Subcutaneous adipose tissue (tissue), 4 donors: Measurements from ENCODE around the gene COL21A1. TPM values are rescaled to one million over a fixed set of nuclear protein-coding genes. Genes with fewer than 3 reads are reported as not detected.

Experiments used
- CTCF ChIP-seq: fragments of 450-650 bp; IDR thresholded peaks from one replicate; pipeline ENCODE4 v1.5.1; 2016; ENCODE audit warnings: low read depth, mild to moderate bottlenecking, control low read depth, antibody characterized with exemption, moderate library complexity
- total RNA-seq, 4 donors: library from RNA; depleted of rRNA; stranded (reverse); fragments of >200 nt; gene quantifications; one replicate each; pipeline ENCODE4 v1.1.0, GENCODE V29; 2016

COL21A1 gene
- total RNA-seq, 4 donors from 2014 or later = 1.1 to 28.3 (median 2.0) TPM

DNA sequence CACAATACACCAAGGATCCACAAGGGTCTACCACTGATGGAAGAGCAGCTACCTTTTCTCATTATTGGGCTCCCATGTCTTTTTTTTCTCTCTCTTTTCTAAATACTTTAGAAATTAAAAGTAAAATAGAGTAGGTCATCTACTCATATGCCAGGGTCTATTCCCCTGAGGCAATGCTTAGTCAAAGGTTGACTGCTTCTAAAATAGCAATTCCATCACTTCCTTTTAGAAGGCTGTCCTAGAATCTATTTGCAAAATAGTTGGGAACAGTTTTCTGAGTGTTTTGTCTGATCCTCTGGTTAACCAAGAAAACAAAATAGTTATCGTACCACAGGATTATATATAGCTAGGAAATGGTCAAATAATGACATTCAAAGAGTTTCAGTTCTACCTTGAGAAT is 174.1 kb downstream of the COL21A1 start:
- TF ChIP-seq CTCF = no peak

GRCh38 chr6:56072856-56073255 is 174.5 kb downstream of the COL21A1 start:
- TF ChIP-seq CTCF = no peak

DNA sequence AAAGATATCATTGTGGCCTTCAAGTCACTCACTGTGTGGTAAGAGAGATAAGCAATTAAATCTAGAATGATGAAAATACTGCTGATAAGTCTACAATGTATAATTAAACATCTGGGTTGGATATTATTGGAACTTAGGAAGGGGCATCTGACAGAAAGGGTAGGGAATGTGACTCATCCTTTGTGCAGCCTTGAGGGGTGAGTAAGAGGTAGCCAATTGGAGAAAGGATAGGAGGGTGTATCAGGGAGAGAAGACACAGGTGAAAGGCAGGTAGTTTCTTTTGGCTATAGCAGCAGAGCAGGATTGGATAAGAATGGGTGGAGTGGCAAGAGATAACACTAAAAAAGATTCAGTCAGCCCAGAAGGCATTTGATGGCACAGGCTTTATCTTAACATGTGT is 182.0 kb downstream of the COL21A1 start:
- no peak for TF ChIP-seq CTCF

DNA sequence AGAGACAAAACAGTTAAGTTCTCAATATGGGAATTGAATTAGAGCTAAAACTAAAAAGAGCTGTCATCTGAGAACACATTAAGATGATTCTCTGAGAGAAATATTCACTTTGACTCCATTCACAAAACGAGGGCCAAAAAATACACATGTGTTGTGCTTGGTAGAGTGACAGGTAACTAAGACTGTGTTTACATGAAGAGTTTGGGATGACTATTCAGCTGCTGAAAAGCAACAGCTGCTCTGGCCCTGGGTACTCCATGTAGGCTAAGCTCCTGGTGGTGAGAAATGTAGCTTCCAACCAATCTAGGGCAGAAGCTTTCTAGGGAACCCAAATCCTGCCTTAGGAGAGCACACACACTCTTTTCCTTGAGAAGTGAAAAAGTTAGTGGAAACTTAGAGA is 184.5 kb downstream of the COL21A1 start:
- TF ChIP-seq CTCF = no peak

DNA sequence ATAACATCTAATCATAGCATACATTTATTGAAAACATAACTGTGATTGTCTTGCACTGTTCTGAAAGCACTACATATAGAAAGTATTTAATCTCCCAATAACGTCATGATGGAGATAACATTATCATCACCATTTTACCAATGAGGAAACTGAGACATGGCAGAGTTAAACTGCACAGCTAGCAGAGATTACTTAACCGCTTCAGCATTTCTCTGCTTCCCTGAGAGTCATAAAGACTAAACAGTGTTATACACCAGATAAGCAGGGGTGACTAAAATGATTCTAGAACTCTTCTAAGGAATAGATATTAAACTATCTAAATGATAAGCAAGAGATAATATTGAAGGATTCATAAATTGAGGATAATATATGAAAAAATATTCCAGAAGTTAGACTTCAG is 188.7 kb downstream of the COL21A1 start:
- TF ChIP-seq CTCF = no peak

DNA sequence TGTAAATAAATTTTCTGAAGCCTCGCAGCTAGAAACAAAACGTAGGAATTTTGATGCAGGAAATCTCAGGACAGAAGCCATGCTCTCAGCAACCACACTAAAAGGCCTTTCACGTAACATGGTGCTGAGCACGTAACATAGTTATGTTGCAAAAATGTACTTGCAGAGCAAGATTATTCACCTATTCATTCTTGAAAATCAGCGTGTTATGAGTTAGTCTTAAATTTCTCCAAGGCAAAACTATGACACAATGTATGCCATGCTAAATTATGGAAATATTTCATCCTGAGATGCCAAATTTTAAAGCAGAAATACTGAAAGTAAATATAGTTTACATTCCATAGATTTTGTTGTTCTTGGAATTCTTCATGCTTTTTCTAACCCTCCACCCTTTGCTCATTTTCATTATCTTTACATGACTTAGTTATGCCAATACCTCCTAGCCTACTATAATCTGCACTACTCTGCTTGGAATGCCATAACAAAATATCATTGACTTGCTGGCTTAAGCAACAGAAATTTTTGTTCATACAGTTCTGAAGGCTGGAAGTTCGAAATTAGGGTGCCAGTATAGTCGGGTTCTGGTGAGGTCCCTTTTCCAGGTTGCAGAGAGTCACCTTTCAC is 192.2 kb downstream of the COL21A1 start:
- TF ChIP-seq CTCF = no peak

DNA sequence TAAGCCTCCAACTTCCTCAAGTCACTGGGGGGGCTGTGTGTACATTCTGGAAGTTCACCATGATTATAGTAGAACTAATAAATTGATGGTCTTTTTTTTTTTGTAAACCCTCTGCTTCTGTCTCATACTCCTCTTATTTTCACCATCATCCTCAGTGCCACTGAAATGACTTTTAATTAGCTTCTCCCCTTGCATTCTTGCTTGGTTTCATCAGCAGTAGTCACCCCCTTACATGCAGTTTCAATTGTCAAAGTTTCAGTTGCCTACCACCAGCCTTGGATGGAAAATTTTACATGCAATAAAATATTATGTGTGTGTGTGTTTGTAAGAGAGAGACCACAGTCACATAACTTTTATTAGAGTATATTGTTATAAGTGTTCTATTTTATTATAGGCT is 196.2 kb downstream of the COL21A1 start:
- no peak for TF ChIP-seq CTCF
